Measurements from ENCODE around the gene MRPL36. TPM values are rescaled to one million over a fixed set of nuclear protein-coding genes. Genes with fewer than 3 reads are reported as not detected.
"Not testable (repeated sequence)": the region's sequence is repeated elsewhere in the genome, so short reads cannot be mapped to it uniquely, and the experiment has no call there.

MRPL36 gene
- total RNA-seq, 8 experiments from 2014 or later: 38.8 to 113 (median 66.9) TPM

DNA sequence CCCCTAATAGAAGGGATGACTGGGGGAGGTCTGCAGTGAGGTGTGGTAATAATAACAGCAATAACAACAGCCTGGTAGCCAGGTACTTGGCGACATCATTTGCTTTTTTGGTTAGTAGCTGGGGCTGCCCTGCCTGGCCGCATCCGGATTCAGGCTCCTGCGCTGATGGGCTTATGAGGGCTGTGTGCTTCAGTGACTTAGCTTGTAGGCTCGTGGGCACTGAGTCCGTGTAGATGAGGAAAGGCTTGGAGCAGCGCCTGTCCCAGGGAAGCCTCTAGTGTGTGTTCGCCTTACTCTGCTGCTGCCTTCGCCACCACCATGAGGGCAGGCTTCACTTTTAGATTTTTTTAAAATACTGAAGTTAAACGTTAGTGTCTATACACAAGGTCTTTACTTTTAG, 6.1 kb upstream of the MRPL36 start:
- 0 to 100% (median 96%) methylated on average over 1 to 10 of the region's 10 CpGs; no CpG with 5 or more reads in 1 of the 10 experiments for WGBS, 10 experiments
- Histone ChIP-seq H3K27ac (no peak overlapping the region), H3K4me1 (replicated peaks in 1 of 2) (peaks cover under 1 to 2% of the 10 kb centered on the region in 2 donors), H3K4me3 (no peak overlapping the region)
- ATAC-seq (replicated peaks in 6 of 8): no peak
- in situ Hi-C loops (cut with MboI; ENCODE audit: low pct_unique_long_range_greater_than_20kb in 2 of 9, low sequenced_read_pairs in 9 of 9, unreplicated experiment in 9 of 9): no loop called here

DNA sequence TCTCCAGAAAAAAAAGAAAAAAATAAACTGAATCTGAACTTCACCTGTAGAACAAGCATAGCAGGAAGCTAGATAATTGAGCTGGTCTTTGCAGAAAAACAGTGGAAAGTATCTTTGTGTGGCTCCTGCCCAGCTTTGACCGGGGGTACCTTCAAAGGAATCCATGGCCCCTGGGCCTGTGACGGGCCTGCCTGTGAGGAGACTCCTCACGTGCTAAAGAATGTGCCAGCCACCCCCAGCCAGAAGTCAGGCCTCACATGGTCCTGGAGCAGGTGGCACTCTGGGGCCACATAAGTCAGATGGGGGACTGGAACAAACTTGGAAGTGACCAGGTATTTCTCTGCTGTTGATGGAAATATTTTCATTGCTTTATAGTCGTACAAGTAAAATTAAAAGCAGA, 5.7 kb upstream of the MRPL36 start:
- in situ Hi-C loops (cut with MboI; ENCODE audit: low pct_unique_long_range_greater_than_20kb in 2 of 9, low sequenced_read_pairs in 9 of 9, unreplicated experiment in 9 of 9): no loop called here
- no peak overlapping the region for H3K27ac ChIP-seq
- H3K4me3 ChIP-seq: no peak overlapping the region
- peaks cover 2 to 3% of the 10 kb centered on the region in 2 donors for H3K4me1 ChIP-seq (replicated peaks in 1 of 2)
- no peak for ATAC-seq (replicated peaks in 6 of 8)
- WGBS, 10 experiments: 70 to 100% (median 93%) methylated on average over 2 to 4 of the region's 4 CpGs; no CpG with 5 or more reads in 5 of the 10 experiments

DNA sequence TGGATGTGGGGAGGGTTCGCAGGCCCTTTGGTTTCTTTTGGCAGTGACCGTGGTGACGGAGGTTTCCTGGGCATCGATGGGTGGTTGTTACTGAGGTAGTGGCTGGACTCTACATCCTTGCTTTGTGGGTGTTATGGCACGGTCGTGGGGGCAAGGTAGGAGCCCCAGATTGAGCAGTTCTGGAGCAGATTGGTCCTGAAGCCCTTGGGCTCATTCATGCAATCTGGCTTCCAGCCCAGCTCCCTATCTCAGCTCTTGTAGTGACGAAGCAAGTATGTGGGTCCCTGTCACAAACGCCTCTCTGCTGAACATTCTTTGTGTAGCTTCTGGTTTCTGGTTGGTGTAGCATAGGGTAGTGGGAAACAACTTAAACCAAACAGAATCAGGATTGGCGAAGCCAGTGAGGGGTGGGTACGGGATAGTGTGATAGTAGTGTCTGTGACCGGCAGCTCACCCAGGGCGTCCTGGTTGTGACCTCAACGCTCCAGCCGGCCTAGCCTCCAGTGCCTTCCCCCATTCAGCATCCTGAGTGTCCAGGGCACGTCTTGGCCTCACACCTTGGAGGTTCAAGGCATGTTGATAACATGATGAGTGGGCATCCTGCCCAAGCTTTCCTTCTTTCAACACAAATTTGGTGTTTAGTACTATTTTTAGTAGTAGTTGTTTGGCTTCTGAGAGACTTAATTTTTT, 4.5 kb upstream of the MRPL36 start:
- 0 to 95% (median 87%) methylated on average over 1 to 10 of the region's 15 CpGs; no CpG with 5 or more reads in 4 of the 10 experiments for WGBS, 10 experiments
- ATAC-seq (replicated peaks in 6 of 8): no peak
- no peak overlapping the region for H3K4me3 ChIP-seq
- H3K27ac ChIP-seq: no peak overlapping the region
- H3K4me1 ChIP-seq (replicated peaks in 1 of 2): peaks cover 2 to 3% of the 10 kb centered on the region in 2 donors
- in situ Hi-C loops (cut with MboI; ENCODE audit: low pct_unique_long_range_greater_than_20kb in 2 of 9, low sequenced_read_pairs in 9 of 9, unreplicated experiment in 9 of 9): no loop called here

DNA sequence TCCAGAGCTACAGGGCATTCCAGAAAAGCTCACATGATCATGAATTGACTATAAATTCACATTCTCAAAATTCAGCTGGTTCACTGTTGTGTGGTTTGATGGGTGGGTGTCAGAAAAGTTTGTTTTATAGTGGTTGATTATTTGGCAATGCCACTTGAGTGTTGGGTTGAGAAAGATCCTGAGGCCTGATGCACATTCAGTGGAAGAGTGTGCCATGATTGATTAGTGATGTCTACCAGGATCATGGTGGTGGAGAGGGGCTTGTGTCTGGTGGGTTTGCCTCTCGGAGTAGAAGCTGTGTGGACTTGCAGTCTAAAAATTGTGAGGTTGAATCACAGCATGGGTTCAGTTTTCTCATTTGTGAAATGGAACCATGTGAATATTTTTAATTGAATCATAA, 3.6 kb upstream of the MRPL36 start:
- in situ Hi-C loops (cut with MboI; ENCODE audit: low pct_unique_long_range_greater_than_20kb in 2 of 9, low sequenced_read_pairs in 9 of 9, unreplicated experiment in 9 of 9): no loop called here
- Histone ChIP-seq H3K4me3 (no peak overlapping the region), H3K27ac (no peak overlapping the region), H3K4me1 (replicated peaks in 1 of 2) (peaks cover 3 to 6% of the 10 kb centered on the region in 2 donors)
- WGBS, 10 experiments: 88 to 100% (median 100%) methylated on average over 1 of the region's 1 CpG; no CpG with 5 or more reads in 5 of the 10 experiments
- ATAC-seq (replicated peaks in 6 of 8): no peak

DNA sequence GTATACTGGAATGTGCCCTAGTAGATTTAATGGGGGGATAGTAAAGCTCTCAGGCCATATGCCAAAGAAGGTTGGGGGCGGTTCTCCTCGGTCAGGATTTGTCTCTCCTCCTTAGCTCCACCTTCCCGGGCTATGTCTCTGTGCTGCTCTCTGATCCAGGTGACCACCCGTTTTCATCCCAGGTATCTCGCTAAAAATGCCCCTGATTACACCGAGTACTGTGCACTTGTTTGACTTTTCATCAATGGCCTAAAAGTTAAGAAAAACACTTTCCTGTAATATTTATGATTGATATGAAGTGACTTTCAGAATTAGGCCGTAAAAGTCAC, 2.3 kb upstream of the MRPL36 start:
- peak overlapping the region; percentile 51 to 99 (median 88) for H3K4me3 ChIP-seq
- ATAC-seq (replicated peaks in 6 of 8): no peak
- 6 to 46% (median 15%) methylated on average over 2 to 7 of the region's 7 CpGs; no CpG with 5 or more reads in 1 of the 10 experiments for WGBS, 10 experiments
- peak overlapping the region in 1 of 2 donors; percentile 93 for H3K27ac ChIP-seq
- in situ Hi-C loops (cut with MboI; ENCODE audit: low pct_unique_long_range_greater_than_20kb in 2 of 9, low sequenced_read_pairs in 9 of 9, unreplicated experiment in 9 of 9): no loop called here
- peaks cover 3 to 6% of the 10 kb centered on the region in 2 donors for H3K4me1 ChIP-seq (replicated peaks in 1 of 2)

DNA sequence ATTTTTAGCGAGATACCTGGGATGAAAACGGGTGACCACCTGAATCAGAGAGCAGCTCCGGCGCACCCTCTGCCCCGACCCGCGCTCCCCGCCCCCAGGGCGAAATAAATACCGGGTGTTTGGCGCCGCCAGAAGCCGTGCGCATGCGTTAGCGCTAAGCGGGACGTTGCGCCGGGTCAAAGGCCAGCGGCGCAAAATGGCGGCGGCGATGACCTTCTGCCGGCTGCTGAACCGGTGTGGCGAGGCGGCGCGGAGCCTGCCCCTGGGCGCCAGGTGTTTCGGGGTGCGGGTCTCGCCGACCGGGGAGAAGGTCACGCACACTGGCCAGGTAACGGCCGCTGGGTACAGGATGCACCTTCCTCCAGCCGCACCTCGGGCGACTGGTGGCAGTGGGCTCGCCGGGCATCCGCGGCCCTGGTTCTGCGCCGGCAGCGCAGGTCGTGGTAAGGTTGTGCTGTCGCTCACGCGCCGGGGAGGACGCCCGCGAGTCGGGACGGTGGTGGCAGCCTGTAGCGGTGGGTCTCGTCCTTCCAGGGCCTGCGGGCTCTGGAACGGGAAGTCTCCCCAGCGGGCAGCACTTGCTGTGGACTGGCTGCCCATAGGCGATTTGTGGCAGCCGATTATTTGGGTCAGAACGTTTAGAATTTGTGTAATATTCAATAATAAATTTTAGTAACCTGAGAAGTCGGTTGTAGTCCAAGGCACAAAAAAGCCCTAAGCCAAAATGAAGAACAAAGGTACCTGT, 1.8 kb upstream of the MRPL36 start, which contains the start of gene NDUFS6:
TSS of gene NDUFS6 (plus strand) at position 186 of the 745 bp plus-strand sequence. CDS start at position 197, 11 bp downstream.
- Histone ChIP-seq H3K27ac (peak within 1 kb of the TSS; percentile 86 to 93), H3K4me1 (replicated peaks in 1 of 2) (peaks cover 3 to 6% of the 10 kb centered on the region in 2 donors), H3K4me3 (peak within 1 kb of the TSS; percentile 51 to 99 (median 88))
- ATAC-seq (replicated peaks in 6 of 8): peak; percentile 39 to 69 (median 60)
- WGBS, 10 experiments: 0 to 20% (median 4%) methylated on average over 1 to 9 of the region's 69 CpGs; no CpG with 5 or more reads in 3 of the 10 experiments
- in situ Hi-C loops (cut with MboI; ENCODE audit: low pct_unique_long_range_greater_than_20kb in 2 of 9, low sequenced_read_pairs in 9 of 9, unreplicated experiment in 9 of 9): no loop called here

DNA sequence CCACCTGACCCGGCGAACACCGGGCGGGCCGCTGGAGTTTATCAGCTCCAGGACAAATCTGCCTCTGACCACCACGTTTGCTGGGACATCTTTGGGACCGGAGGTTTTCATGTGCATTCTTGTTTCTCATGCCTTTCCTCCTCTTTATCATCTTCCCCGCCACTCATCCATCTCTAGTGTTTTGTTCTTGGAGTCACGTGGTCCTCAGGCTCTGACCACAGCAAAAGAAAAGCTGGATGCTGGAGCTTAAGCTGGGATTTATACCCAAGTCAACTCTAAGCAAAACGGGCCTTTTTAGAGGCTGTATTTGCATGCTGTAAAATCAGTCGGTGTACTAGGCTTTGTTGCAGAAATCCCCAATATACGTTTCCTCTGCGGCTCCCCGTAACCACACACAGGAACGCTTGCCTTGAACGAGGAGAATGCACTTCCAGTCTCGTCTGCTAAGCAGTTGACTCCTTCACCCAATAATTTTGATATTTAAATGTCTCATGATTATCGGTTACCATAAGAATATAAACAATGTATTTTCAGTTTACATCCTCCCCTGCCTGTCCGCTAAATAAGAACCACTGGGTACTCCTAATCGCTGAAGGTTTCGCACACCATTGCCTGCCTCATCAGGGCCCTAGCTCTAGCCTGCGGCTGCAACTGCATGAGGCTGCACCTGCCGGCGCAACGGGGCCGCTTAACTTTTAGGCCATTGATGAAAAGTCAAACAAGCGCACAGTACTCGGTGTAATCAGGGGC, 1.0 kb upstream of the MRPL36 start:
- in situ Hi-C loops (cut with MboI; ENCODE audit: low pct_unique_long_range_greater_than_20kb in 2 of 9, low sequenced_read_pairs in 9 of 9, unreplicated experiment in 9 of 9): no loop called here
- peak; percentile 4 to 61 (median 54) for ATAC-seq (replicated peaks in 6 of 8)
- 0 to 40% (median 2%) methylated on average over 1 to 19 of the region's 28 CpGs for WGBS, 10 experiments
- Histone ChIP-seq H3K27ac (peak overlapping the region; percentile 86 to 93), H3K4me1 (replicated peaks in 1 of 2) (peaks cover 3 to 6% of the 10 kb centered on the region in 2 donors), H3K4me3 (peak overlapping the region; percentile 51 to 99 (median 88))

DNA sequence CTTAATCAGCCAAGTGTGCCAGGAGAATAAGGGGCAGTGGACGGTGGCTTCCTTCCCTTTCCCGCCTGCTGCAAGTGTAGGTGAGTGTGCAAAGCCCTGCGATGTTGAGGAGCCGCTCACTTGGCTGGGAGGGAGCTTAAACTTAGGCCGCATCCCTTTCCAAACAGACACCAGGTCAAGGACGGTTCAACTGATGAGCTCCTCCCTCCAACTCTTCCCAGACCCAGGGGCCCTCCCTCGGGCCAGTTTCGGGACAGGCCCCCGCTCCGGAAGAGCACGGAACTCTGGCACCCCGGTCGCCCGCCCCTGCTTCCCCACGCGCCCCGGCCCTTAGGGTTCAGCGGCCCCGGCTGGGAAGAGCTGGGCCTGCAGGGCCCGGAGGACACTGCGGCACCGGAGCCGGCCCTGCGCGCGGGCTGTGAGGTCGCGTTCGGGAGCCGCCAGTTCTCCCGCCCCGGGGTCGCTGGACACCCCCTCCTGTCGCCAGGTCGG, 481 bp downstream of the MRPL36 start:
- Histone ChIP-seq H3K4me1 (replicated peaks in 1 of 2) (peaks cover 3 to 6% of the 10 kb centered on the region in 2 donors), H3K4me3 (peak overlapping the region; percentile 51 to 99 (median 88)), H3K27ac (peak overlapping the region; percentile 45 to 93)
- 0 to 39% (median 0%) methylated on average over 4 to 7 of the region's 35 CpGs; no CpG with 5 or more reads in 7 of the 10 experiments for WGBS, 10 experiments
- peak; percentile 29 to 54 (median 44) for ATAC-seq (replicated peaks in 6 of 8)
- in situ Hi-C loops (cut with MboI; ENCODE audit: low pct_unique_long_range_greater_than_20kb in 2 of 9, low sequenced_read_pairs in 9 of 9, unreplicated experiment in 9 of 9): no loop called here

DNA sequence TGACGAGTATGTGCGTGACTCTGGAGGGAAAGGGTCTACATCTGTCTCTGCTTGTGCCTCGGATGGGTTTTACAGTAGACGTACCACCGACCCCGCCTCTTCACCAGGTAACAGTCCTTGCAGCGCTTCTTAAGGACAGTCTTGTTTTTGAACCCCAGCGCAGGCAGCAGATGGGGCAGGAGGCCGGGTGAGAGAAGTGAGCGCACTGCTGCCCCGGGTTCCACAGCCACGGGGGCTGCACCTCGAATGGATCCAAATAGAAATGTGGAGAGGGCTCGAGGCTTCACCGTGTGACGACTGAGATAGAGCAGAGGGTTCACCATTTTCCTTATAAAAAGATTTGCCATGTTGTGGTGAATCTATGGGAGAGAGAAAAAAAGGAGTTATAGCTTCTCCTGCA, 1.0 kb downstream of the MRPL36 start:
- in situ Hi-C loops (cut with MboI; ENCODE audit: low pct_unique_long_range_greater_than_20kb in 2 of 9, low sequenced_read_pairs in 9 of 9, unreplicated experiment in 9 of 9); ATAC-seq (replicated peaks in 6 of 8); H3K4me1 ChIP-seq (replicated peaks in 1 of 2); H3K27ac ChIP-seq: not testable (repeated sequence)
- WGBS, 10 experiments: 40 to 100% (median 89%) methylated on average over 1 to 10 of the region's 16 CpGs; no CpG with 5 or more reads in 2 of the 10 experiments
- peak overlapping the region; percentile 51 to 99 (median 88) for H3K4me3 ChIP-seq

DNA sequence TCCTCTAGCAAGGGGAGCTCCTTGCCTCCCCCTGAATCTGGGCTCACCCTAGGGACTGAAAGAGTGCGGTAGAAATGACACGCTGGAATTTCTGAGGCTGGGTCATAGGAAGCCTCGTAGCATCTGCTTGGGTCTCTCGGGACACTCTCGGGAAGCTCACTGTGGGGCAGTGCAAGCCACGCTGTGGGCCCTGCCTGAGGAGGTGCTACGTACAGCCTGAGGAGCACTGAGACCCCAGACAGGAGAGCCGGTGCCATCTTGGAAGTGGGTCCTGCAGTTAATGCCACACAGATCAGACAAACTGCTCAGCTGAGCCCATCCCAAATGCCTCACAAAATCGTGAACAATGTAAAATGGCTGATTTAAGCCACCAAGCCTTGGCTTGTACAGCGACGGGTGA, 1.8 kb downstream of the MRPL36 start:
- in situ Hi-C loops (cut with MboI; ENCODE audit: low pct_unique_long_range_greater_than_20kb in 2 of 9, low sequenced_read_pairs in 9 of 9, unreplicated experiment in 9 of 9): no loop called here
- WGBS, 10 experiments: 30 to 100% (median 83%) methylated on average over 1 to 4 of the region's 11 CpGs; no CpG with 5 or more reads in 3 of the 10 experiments
- no peak overlapping the region for H3K27ac ChIP-seq
- ATAC-seq (replicated peaks in 6 of 8): no peak
- H3K4me1 ChIP-seq (replicated peaks in 1 of 2): peaks cover 3 to 6% of the 10 kb centered on the region in 2 donors
- no peak overlapping the region for H3K4me3 ChIP-seq

DNA sequence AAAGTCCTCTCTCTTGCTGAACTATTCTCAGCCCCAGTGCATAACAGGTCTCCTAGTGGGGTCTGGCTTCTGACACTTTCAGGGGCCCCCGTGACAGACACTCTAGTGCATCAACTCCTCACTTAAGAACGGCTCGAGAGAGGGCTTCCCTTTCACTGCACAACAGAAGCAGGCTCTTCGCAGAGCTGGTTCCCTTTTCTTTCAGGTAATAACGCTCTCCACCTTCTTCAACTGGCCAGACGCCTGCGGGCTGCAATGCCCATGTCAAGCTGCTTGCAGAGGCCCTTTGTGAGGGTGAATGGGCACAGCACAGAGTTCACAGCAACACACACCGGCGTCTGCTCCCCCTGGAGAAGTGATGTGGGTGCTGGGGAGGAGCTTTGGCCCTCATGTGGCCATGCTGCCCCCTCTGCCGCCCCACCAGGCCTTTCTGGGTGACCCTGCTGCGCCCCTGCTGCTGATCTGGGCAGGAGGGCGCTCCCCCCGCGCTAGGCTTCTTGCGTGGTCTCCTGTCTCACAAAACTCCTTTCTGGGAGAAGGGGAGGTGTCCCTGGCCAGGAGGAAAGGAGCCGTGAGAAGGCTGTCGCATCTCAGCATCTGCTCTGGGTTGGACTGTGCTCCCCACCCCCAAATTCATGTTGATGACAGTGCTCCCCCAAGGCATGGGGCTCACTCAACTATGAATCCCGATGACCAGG, 2.4 kb downstream of the MRPL36 start:
- ATAC-seq (replicated peaks in 6 of 8): no peak
- 100% methylated on average over 3 of the region's 18 CpGs; no CpG with 5 or more reads in 9 of the 10 experiments for WGBS, 10 experiments
- in situ Hi-C loops (cut with MboI; ENCODE audit: low pct_unique_long_range_greater_than_20kb in 2 of 9, low sequenced_read_pairs in 9 of 9, unreplicated experiment in 9 of 9): no loop called here
- peaks cover 3 to 6% of the 10 kb centered on the region in 2 donors for H3K4me1 ChIP-seq (replicated peaks in 1 of 2)
- H3K4me3 ChIP-seq: no peak overlapping the region
- H3K27ac ChIP-seq: no peak overlapping the region

All from motor neuron (in vitro differentiated cells).